Gastroesophageal sphincter (tissue), 4 donors: ENCODE results near the gene TMOD4. TPM values are rescaled to one million over a fixed set of nuclear protein-coding genes. Genes with fewer than 3 reads are reported as not detected.
"Not testable (repeated sequence)": the region's sequence is repeated elsewhere in the genome, so short reads cannot be mapped to it uniquely, and the experiment has no call there.

Experiments
- ATAC-seq: fragments of 150-250 bp; one replicate; pipeline ENCODE4 v1.9.1; 2016; ENCODE audit warnings: mild to moderate bottlenecking, moderate library complexity
- H3K27ac ChIP-seq, 4 donors: fragments of 200-600 bp; sonication (generic) in 3 of 4; 1 replicate in 3 of 4; 2 replicates in 1 of 4; pipeline ENCODE4 v1.5.1; 2016 to 2019
- H3K27me3 ChIP-seq: fragments of 200-600 bp; sonication (generic); one replicate; pipeline ENCODE4 v1.5.1; 2019
- H3K36me3 ChIP-seq, 2 donors: fragments of 200-600 bp; sonication (generic); one replicate each; pipeline ENCODE4 v1.5.1; 2019; ENCODE audit warnings: control low read depth in 1 of 2
- H3K4me1 ChIP-seq, 3 donors: fragments of 200-600 bp; sonication (generic); 1 replicate in 2 of 3; 2 replicates in 1 of 3; pipeline ENCODE4 v1.5.1; 2016 to 2019; ENCODE audit warnings: control low read depth in 2 of 3
- H3K4me3 ChIP-seq, 2 donors: fragments of 200-600 bp; sonication (generic); one replicate each; pipeline ENCODE4 v1.5.1; 2019; ENCODE audit warnings: mild to moderate bottlenecking in 1 of 2, moderate library complexity in 1 of 2
- H3K9me3 ChIP-seq, 3 donors: fragments of 200-600 bp; sonication (generic); one replicate each; pipeline ENCODE4 v1.5.1; 2017 to 2019; ENCODE audit warnings: control low read depth in 2 of 3
- EP300 ChIP-seq: sonication (generic); formaldehyde crosslinking; IDR thresholded peaks from one replicate; pipeline ENCODE4 v1.6.1; 2017; ENCODE audit warnings: antibody characterized with exemption, mild to moderate bottlenecking
- POLR2A ChIP-seq, 2 donors: fragments of 450-650 bp; IDR thresholded peaks; one replicate each; pipeline ENCODE4 v1.6.1; 2017; ENCODE audit warnings: antibody characterized with exemption in 2 of 2, mild to moderate bottlenecking in 2 of 2, moderate library complexity in 1 of 2
- POLR2AphosphoS5 ChIP-seq: sonication (generic); formaldehyde crosslinking; IDR thresholded peaks from one replicate; pipeline ENCODE4 v1.6.1; 2017; ENCODE audit warnings: antibody characterized with exemption
- WGBS, 2 donors: methylation state at CpG; one replicate each; pipeline ENCODE4 v1.1.5; 2018; ENCODE audit warnings: low coverage in 1 of 2; 5-methylcytosine and 5-hydroxymethylcytosine counted together
- total RNA-seq, 4 donors: library from RNA; depleted of rRNA; stranded (reverse); fragments of >200 nt; gene quantifications; one replicate each; pipeline ENCODE4 v1.1.0, GENCODE V29; 2016
- TF ChIP-seq, protein P1 (sequence below), 4 experiments: fragments of 200-600 bp in 2 of 4; fragments of 450-650 bp in 2 of 4; sonication (generic) in 1 of 4; IDR thresholded peaks; one replicate each; pipeline ENCODE4 v1.5.1; 2017 to 2019; ENCODE audit warnings: antibody characterized with exemption in 4 of 4, mild to moderate bottlenecking in 2 of 4, moderate library complexity in 2 of 4

The TMOD4 gene
- total RNA-seq, 4 donors from 2014 or later = 2.2 TPM; not detected in 3

DNA sequence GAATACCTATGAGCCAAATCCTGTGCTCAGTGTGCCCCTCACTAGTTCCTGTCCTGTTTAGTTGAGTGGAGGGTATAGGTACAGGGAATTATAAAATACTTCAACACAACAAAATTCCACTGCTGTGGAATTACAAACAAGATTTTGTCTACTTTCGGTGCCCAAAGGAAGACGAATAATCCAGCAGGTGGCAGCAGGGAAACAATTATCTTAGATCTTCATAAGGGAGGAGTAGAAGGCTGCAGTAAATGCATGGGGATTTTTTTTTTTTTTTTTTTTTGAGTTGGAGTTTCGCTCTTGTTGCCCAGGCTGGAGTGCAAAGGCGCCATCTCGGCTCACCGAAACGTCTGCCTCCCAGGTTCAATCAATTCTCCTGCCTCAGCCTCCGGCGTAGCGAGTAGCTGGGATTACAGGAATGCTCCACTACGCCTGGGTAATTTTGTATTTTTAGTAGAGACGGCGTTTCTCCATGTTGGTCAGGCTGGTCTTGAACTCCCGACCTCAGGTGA lies 20.6 kb upstream of the TMOD4 start:
- H3K4me1 ChIP-seq = peaks cover 5 to 33% (median 10%) of the 10 kb centered on the region in 3 donors
- H3K9me3 ChIP-seq = no peaks in the 10 kb centered on the region
- peak overlapping the region in 1 of 2 donors; percentile 20 for H3K4me3 ChIP-seq
- no peaks in the 10 kb centered on the region for H3K36me3 ChIP-seq
- no peaks in the 10 kb centered on the region for H3K27me3 ChIP-seq
- ATAC-seq = peak; percentile 21
- 0 to 17% methylated on average over 1 to 11 of the region's 14 CpGs for WGBS, 2 donors
- TF ChIP-seq POLR2A (IDR thresholded peaks at IDR 0.05) (no peak), POLR2AphosphoS5 (no peak), EP300 (no peak)
- TF ChIP-seq, protein P1, sequence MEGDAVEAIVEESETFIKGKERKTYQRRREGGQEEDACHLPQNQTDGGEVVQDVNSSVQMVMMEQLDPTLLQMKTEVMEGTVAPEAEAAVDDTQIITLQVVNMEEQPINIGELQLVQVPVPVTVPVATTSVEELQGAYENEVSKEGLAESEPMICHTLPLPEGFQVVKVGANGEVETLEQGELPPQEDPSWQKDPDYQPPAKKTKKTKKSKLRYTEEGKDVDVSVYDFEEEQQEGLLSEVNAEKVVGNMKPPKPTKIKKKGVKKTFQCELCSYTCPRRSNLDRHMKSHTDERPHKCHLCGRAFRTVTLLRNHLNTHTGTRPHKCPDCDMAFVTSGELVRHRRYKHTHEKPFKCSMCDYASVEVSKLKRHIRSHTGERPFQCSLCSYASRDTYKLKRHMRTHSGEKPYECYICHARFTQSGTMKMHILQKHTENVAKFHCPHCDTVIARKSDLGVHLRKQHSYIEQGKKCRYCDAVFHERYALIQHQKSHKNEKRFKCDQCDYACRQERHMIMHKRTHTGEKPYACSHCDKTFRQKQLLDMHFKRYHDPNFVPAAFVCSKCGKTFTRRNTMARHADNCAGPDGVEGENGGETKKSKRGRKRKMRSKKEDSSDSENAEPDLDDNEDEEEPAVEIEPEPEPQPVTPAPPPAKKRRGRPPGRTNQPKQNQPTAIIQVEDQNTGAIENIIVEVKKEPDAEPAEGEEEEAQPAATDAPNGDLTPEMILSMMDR (IDR thresholded peaks at IDR 0.05) = peak in 3 of 4 experiments; percentile 69 to 76 (median 70)
- H3K27ac ChIP-seq = peak overlapping the region; percentile 38 to 93 (median 76)

DNA sequence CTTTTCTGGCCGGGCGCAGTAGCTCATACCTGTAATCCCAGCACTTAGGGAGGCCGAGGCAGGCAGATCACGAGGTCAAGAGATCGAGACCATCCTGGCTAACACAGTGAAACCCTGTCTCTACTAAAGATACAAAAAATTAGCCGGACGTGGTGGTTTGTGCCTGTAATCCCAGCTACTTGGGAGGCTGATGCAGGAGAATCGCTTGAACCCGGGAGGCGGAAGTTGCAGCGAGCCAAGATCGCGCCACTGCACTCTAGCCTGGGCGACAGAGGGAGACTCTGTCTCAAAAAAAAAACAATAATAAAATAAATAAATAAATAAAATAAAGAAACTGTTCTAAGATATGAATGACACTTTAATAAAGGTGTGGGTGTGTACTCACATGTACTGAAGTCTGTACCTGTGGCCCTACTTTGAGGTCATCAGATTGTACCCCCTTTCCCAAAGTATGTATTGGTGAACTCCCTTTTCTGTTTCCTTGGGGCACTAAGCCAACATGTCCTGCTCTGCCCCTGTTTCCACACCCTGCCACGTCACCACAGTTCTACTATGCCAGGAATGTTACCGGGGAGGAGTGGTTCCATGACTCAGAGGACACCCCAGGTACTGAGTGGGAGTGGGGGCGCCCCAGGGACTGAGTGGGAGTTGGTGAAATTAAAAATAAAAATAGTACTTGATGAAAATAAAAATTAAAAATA lies 19.3 kb upstream of the TMOD4 start:
- Histone ChIP-seq H3K27ac (peak overlapping the region in 3 of 4 donors; percentile 29 to 93 (median 89)), H3K4me1 (peaks cover 0 to 28% (median 4%) of the 10 kb centered on the region in 3 donors)
- peak; percentile 60 for TF ChIP-seq POLR2AphosphoS5
- H3K4me3 ChIP-seq, H3K36me3 ChIP-seq, H3K27me3 ChIP-seq, H3K9me3 ChIP-seq: not testable (repeated sequence)
- WGBS, 2 donors = 68 to 70% methylated on average over 5 to 12 of the region's 17 CpGs
- ATAC-seq = peak; percentile 57

DNA sequence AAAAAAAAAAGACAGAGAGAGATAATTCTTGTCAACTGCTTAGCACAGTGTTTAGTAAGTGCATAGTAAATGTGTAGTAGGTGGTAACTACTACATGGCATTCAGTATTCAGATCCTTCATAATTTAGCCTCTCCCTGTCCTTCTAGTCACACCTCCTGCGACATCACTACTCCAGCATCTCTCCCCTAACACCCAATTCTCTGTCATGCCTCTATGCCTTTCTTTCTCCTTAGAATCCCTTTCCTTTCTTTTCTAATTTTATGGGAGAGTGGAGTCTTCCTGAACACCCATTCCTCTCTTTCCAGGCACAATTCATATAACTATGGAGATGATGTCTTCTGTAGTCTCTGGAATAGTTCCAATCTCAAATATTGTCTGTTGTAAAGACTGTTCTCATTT lies 18.1 kb upstream of the TMOD4 start:
- H3K27me3 ChIP-seq = no peaks in the 10 kb centered on the region
- H3K27ac ChIP-seq = no peak overlapping the region
- H3K4me3 ChIP-seq = no peak overlapping the region
- H3K4me1 ChIP-seq = peaks cover 0 to 27% (median 7%) of the 10 kb centered on the region in 3 donors
- TF ChIP-seq POLR2A (IDR thresholded peaks at IDR 0.05) (no peak), EP300 (no peak), POLR2AphosphoS5 (no peak)
- TF ChIP-seq, protein P1 (IDR thresholded peaks at IDR 0.05) = no peak
- 83 to 87% methylated on average over 1 of the region's 1 CpG for WGBS, 2 donors
- ATAC-seq = no peak
- H3K36me3 ChIP-seq = no peaks in the 10 kb centered on the region
- no peaks in the 10 kb centered on the region for H3K9me3 ChIP-seq

DNA sequence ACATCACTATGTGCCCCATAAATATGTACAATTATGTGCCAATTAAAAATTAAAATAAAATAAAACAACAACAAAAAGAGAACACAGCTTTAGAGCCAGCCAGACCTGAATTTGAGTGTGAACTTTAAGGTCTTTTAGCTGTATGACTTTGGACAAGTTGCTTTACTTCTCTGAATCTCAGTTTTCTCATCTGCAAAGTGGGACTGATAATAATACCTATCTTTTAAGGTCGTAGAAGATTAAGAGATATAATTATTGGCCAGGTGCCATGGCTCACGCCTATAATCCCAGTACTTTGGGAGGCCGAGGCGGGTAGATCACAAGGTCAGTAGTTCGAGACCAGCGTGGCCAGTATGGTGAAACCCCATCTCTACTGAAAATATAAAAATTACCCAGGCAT lies 17.5 kb upstream of the TMOD4 start:
- 44 to 72% methylated on average over 4 to 5 of the region's 6 CpGs for WGBS, 2 donors
- no peaks in the 10 kb centered on the region for H3K27me3 ChIP-seq
- peaks cover 2 to 32% (median 12%) of the 10 kb centered on the region in 3 donors for H3K4me1 ChIP-seq
- TF ChIP-seq, protein P1 (IDR thresholded peaks at IDR 0.05) = no peak
- TF ChIP-seq POLR2AphosphoS5 (no peak), EP300 (no peak), POLR2A (IDR thresholded peaks at IDR 0.05) (no peak)
- H3K36me3 ChIP-seq = no peaks in the 10 kb centered on the region
- H3K9me3 ChIP-seq = no peaks in the 10 kb centered on the region
- H3K27ac ChIP-seq = no peak overlapping the region
- ATAC-seq = no peak
- no peak overlapping the region for H3K4me3 ChIP-seq

DNA sequence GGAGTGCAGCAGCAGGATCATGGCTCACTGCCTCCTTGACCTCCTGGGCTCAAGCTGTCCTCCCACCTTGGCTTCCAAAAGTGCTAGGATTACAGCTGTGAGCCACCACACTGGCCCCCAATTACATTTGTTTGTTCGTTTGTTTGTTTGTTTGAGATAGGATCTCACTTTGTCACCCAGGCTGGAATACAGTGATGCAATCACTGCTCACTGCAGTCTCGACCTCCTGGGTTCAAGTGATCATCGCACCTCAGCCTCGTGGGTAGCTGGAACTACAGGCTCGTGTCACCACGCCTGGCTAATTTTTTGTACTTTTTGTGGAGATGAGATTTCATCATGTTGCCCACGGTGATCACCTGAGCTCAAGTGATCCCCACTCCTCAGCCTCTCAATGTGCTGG lies 16.3 kb upstream of the TMOD4 start:
- no peak for ATAC-seq
- Histone ChIP-seq H3K4me3 (no peak overlapping the region), H3K9me3 (no peaks in the 10 kb centered on the region), H3K27ac (no peak overlapping the region), H3K4me1 (peaks cover 10 to 36% (median 23%) of the 10 kb centered on the region in 3 donors), H3K36me3 (no peaks in the 10 kb centered on the region), H3K27me3 (no peaks in the 10 kb centered on the region)
- TF ChIP-seq POLR2AphosphoS5 (no peak), EP300 (no peak), POLR2A (IDR thresholded peaks at IDR 0.05) (no peak)
- TF ChIP-seq, protein P1 (IDR thresholded peaks at IDR 0.05) = no peak
- WGBS, 2 donors = 17 to 83% methylated on average over 1 of the region's 7 CpGs
